GM20000 (cell line): Measurements from ENCODE around the gene FIGLA.

Experiments
- DNase-seq: peaks from one replicate; pipeline ENCODE4 v3.0.0; 2012; ENCODE audit warnings: low spot score
- CTCF ChIP-seq: IDR thresholded peaks from 2 replicates; pipeline ENCODE4 v1.5.1; 2012; ENCODE audit warnings: mild to moderate bottlenecking, control low read depth; ENCODE audit errors: extremely low read depth, missing control alignments

Gene FIGLA

GRCh38 chr2:70832386-70832785 is 41.9 kb upstream of the FIGLA start:
- no peak for DNase-seq
- no peak for TF ChIP-seq CTCF

- no peak for TF ChIP-seq CTCF
Observed at GRCh38 chr2:70831861-70832260, 41.4 kb upstream of the FIGLA start.

GRCh38 chr2:70830366-70830765 is 39.9 kb upstream of the FIGLA start:
- DNase-seq: no peak
- no peak for TF ChIP-seq CTCF

More at GRCh38 chr2:70831861-70832260, 41.4 kb upstream of the FIGLA start:
- no peak for DNase-seq

- TF ChIP-seq CTCF: no peak
- no peak for DNase-seq
Observed at GRCh38 chr2:70829916-70830315, 39.5 kb upstream of the FIGLA start.

- no peak for TF ChIP-seq CTCF
- DNase-seq: no peak
Observed at GRCh38 chr2:70828914-70829824, 38.7 kb upstream of the FIGLA start.

- no peak for DNase-seq
- no peak for TF ChIP-seq CTCF
Observed at GRCh38 chr2:70828115-70828514, 37.7 kb upstream of the FIGLA start.

GRCh38 chr2:70827388-70827787 is 36.9 kb upstream of the FIGLA start:
- no peak for DNase-seq
- no peak for TF ChIP-seq CTCF
